PFSK-1 (cell line): ENCODE data around the gene POU3F3.

ENCODE experiments used
- FOXP2 ChIP-seq: optimal IDR thresholded peaks from 2 replicates; pipeline ENCODE3; 2011; ENCODE audit warnings: borderline replicate concordance, control low read depth, inconsistent platforms; ENCODE audit not compliant: insufficient read depth; ENCODE audit errors: extremely low read length, extremely low read depth
- POLR2AphosphoS5 ChIP-seq: IDR thresholded peaks from 2 replicates; pipeline ENCODE4 v1.6.1; 2012; ENCODE audit warnings: low read depth, mild to moderate bottlenecking, control low read depth, low read length, moderate library complexity
- SIN3A ChIP-seq: IDR thresholded peaks from 2 replicates; pipeline ENCODE4 v1.6.1; 2012; ENCODE audit warnings: mild to moderate bottlenecking, low read length, moderate library complexity, borderline replicate concordance; ENCODE audit not compliant: insufficient read depth
- TAF1 ChIP-seq: IDR thresholded peaks from 2 replicates; pipeline ENCODE4 v1.6.1; 2012; ENCODE audit warnings: low read length, control low read depth, borderline replicate concordance; ENCODE audit not compliant: insufficient read depth
- TF ChIP-seq, protein P1 (sequence below), 2 experiments: IDR thresholded peaks; 2 replicates each; pipeline versions ENCODE4 v1.6.1 to v1.8.0; 2011 to 2012; ENCODE audit warnings: low read depth in 2 of 2, low read length in 2 of 2, control low read depth in 1 of 2, inconsistent platforms in 1 of 2, mild to moderate bottlenecking in 1 of 2, moderate library complexity in 1 of 2; ENCODE audit not compliant: insufficient read depth in 1 of 2

POU3F3 gene

DNA sequence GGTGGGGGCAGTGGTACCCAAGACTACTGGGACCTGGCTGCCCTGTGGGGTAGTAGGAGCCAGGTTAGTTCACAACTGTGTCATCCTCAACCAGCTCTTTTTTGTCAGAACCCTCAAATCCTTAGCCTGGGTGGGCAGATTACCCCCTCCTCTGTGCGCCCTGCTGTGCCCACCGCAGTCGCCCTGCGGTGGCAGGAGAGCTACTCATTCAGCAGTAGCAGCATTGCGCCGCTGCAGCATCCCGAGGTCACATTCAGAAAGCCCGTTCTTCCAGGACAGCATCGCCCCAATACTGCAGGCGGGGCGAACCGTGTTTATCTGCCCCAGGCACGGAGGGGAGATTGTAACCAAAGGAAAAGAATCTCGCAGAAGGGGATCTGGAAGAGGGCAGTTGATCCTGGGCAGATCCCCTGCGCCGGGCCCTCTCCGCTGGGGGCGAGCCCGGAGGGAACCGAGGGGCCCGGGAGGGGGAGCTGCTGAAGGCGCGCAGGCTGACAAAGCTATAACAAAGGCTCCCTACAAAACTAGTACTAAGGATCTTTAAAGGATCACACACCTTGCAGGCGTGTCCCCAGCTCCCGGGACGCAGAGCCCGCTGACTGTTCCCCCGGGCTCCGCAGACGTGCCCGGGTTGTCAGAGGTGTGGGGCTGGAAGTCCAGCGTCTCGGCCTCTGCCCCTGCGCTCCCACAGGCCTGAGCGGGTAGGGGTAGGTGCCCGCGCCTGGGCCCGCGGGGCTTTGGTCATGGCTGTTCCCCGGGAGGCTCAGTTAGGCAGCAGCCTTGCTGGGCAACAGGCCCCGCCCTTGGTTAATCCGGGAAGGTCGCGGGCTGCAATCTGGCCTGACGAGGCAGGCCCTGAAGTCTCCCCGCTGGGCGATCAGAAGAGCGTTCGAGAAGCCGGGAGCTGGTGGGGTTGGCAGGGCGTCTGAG, 13.2 kb downstream of the POU3F3 start:
- no peak for TF ChIP-seq POLR2AphosphoS5
- no peak for TF ChIP-seq TAF1
- TF ChIP-seq, protein P1, sequence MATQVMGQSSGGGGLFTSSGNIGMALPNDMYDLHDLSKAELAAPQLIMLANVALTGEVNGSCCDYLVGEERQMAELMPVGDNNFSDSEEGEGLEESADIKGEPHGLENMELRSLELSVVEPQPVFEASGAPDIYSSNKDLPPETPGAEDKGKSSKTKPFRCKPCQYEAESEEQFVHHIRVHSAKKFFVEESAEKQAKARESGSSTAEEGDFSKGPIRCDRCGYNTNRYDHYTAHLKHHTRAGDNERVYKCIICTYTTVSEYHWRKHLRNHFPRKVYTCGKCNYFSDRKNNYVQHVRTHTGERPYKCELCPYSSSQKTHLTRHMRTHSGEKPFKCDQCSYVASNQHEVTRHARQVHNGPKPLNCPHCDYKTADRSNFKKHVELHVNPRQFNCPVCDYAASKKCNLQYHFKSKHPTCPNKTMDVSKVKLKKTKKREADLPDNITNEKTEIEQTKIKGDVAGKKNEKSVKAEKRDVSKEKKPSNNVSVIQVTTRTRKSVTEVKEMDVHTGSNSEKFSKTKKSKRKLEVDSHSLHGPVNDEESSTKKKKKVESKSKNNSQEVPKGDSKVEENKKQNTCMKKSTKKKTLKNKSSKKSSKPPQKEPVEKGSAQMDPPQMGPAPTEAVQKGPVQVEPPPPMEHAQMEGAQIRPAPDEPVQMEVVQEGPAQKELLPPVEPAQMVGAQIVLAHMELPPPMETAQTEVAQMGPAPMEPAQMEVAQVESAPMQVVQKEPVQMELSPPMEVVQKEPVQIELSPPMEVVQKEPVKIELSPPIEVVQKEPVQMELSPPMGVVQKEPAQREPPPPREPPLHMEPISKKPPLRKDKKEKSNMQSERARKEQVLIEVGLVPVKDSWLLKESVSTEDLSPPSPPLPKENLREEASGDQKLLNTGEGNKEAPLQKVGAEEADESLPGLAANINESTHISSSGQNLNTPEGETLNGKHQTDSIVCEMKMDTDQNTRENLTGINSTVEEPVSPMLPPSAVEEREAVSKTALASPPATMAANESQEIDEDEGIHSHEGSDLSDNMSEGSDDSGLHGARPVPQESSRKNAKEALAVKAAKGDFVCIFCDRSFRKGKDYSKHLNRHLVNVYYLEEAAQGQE (IDR thresholded peaks at IDR 0.05; ENCODE audit: insufficient read depth in 1 of 2, low read depth in 2 of 2, low read length in 2 of 2), result no peak
- no peak for TF ChIP-seq SIN3A
- TF ChIP-seq FOXP2, result no peak

DNA sequence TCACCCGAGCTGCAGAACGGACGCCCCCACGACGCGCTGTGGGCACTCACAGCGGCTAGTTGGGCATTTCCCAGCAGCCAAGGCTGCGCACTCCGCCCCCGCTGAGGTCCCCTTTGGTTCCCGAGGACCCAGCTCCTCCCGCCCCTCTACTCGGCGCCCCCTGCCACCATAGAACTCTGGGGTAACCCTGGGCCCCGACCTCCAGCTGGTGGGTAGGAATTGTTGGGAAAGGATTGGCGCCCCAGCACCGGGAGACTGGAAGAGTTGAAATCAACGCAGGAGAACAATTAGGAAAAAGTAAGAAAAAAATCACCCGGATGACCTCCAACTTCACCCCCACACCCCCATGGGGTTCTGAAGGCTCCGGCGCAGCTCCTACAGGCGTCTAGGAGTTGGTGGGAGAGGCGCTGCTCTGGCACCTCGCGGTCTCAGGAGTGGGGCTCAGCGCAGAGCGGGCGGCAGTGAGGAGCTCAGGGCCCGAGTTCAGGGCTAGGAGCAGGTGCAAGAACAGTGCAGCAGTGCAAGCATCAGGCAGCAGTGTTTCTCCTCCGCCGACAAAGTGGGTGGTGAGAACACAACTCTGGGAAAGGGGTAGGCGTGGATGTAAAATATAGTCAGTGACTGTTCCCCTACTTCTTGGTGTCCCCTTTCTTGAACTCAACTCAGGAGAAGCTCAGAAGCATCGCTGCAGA, 14.0 kb downstream of the POU3F3 start:
- TF ChIP-seq, protein P1 (IDR thresholded peaks at IDR 0.05; ENCODE audit: insufficient read depth in 1 of 2, low read depth in 2 of 2, low read length in 2 of 2), result no peak
- no peak for TF ChIP-seq TAF1
- no peak for TF ChIP-seq FOXP2
- TF ChIP-seq SIN3A, result no peak

- TF ChIP-seq POLR2AphosphoS5, result no peak
- TF ChIP-seq, protein P1 (IDR thresholded peaks at IDR 0.05; ENCODE audit: insufficient read depth in 1 of 2, low read depth in 2 of 2, low read length in 2 of 2), result no peak
- no peak for TF ChIP-seq FOXP2
- no peak for TF ChIP-seq SIN3A
- TF ChIP-seq TAF1, result no peak
Observed at GRCh38 chr2:104868505-104868866, 14.6 kb downstream of the POU3F3 start.

DNA sequence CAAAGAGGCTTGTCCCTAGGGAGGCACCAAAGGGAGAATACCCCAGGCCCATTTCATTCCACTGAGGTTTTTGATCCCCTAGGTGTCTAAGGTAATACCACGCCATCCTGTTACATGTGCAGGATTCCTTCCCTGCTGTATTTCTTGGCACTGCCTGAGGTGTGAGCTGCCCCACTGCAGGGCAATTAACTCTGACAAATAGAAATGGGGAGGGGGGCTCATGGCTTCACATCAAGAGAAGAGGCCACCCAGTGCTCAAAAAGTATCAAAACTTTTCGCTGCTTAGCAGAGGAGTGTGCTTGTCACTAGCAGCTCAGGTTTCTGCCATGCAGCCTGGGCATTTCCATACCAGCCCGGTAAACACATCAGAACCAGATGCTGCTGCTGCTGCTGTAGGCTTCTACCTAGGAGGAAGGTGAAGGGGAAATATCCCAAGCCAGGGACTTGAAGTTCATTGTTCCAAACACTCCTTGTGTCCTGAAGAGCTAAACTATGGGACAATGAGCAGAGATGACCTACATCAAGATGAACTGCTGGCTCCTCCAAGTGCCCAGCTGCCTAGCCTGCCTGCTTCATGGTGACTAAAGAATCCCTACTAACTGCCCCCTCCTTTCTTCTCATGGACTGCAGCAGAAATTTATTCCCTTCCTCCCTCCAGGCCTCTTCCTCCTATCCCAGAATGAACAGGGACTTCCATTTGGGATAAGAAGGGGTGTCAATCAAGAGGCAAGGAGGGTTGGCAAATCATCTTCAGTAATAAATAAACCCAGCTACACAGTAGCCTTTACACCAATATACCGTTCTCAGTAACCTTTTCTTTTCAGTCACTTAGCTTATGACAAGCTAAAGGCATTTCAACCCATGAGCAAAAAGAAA, 16.4 kb downstream of the POU3F3 start:
- TF ChIP-seq SIN3A (no peak), POLR2AphosphoS5 (no peak)

- TF ChIP-seq FOXP2, result no peak
- TF ChIP-seq, protein P1 (IDR thresholded peaks at IDR 0.05; ENCODE audit: insufficient read depth in 1 of 2, low read depth in 2 of 2, low read length in 2 of 2), result no peak
- no peak for TF ChIP-seq POLR2AphosphoS5
- TF ChIP-seq TAF1, result no peak
- no peak for TF ChIP-seq SIN3A
Observed at GRCh38 chr2:104871649-104871971, 17.7 kb downstream of the POU3F3 start.
